Epithelial cell of proximal tubule (primary cell): ENCODE measurements around the gene DPPA2. TPM values are rescaled to one million over a fixed set of nuclear protein-coding genes. Genes with fewer than 3 reads are reported as not detected.

Source experiments
- DNase-seq: peaks from one replicate; pipeline ENCODE4 v3.0.0-alpha.2; 2011; ENCODE audit warnings: low read depth
- H3K4me3 ChIP-seq: 2 replicates; pipeline ENCODE4 v1.5.1; 2011; ENCODE audit warnings: low read depth, mild to moderate bottlenecking, low read length
- total RNA-seq: library from RNA; depleted of rRNA; stranded (reverse); fragments of >200 nt; gene quantifications from 2 replicates; pipeline ENCODE4 v1.2.3, GENCODE V29; 2015
- TF ChIP-seq, protein P1 (sequence below): conservative IDR thresholded peaks from 2 replicates; pipeline ENCODE4 v1.5.1; 2012; ENCODE audit warnings: low read depth, mild to moderate bottlenecking, low read length

DPPA2 gene
- total RNA-seq, 1 donor from 2014 or later, result not detected

DNA sequence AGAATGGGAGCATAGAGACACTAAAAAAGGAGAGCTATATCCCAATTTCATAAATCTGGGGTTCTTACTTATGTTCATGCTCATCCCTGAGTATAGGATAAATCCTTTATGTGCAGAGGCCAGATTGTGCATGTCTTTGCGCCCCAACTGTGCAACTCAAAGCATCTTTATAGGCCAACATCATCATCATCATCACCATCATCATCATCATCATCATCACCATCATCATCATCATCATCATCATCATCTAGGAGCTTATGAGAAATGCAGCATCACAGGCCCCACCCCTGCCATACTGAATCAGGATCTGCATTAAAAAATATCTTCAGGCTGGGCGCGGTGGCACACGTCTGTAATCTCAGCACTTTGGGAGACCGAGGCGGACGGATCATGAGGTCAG is 45.5 kb downstream of the DPPA2 start:
- DNase-seq, result no peak
- no peak overlapping the region for H3K4me3 ChIP-seq
- TF ChIP-seq, protein P1, sequence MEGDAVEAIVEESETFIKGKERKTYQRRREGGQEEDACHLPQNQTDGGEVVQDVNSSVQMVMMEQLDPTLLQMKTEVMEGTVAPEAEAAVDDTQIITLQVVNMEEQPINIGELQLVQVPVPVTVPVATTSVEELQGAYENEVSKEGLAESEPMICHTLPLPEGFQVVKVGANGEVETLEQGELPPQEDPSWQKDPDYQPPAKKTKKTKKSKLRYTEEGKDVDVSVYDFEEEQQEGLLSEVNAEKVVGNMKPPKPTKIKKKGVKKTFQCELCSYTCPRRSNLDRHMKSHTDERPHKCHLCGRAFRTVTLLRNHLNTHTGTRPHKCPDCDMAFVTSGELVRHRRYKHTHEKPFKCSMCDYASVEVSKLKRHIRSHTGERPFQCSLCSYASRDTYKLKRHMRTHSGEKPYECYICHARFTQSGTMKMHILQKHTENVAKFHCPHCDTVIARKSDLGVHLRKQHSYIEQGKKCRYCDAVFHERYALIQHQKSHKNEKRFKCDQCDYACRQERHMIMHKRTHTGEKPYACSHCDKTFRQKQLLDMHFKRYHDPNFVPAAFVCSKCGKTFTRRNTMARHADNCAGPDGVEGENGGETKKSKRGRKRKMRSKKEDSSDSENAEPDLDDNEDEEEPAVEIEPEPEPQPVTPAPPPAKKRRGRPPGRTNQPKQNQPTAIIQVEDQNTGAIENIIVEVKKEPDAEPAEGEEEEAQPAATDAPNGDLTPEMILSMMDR, result no peak

DNA sequence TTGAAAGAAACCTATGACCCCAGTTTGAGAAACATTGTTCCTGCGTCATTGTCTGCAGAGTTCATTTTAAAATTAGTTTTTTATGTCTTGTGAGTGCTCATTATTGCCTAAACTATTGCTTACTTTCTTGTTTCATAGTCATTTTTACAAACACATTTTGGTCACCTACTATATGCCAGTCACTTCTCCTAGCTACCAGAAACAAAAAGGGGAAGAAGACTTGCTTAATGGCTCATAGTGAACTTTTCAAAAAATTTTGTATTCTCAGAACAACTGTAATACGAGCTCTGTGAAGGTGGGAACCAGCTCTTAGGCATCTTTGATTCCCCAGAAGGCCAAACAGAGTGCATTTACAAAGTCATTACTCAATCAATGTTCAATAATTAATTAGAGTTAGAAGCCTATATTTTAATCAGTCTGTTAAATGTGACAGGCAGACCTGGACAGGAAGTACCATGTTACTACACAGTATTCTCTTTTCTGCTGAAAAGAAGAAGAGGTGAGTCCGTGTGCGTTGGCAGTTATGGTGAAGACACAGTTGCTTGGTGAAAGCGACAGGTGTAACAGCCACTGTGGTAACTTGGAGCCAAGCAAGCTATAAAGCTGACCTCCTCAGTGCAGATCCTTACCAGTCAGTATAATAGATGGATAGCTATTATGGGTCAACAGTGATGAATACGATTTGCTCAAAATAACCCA is 46.6 kb downstream of the DPPA2 start:
- H3K4me3 ChIP-seq, result no peak overlapping the region
- TF ChIP-seq, protein P1, result no peak
- no peak for DNase-seq

DNA sequence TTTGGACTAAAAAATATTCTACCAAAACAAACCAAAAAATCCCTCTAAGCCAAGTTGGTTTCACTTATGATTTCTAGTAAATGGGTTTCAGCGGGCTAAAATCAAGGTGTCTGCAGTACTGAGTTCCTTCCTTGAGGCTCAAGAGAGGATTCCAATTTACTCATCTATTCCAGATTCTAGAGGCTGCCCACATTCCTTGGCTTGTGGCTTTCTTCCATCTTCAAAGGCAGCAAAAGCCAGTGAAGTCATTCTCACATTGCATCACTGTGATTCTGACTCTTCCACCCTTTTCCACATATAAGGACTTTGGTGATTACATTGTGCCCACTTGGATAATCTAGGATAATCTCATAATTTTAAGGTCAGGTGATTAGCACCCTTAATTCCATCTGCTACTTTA is 48.1 kb downstream of the DPPA2 start:
- TF ChIP-seq, protein P1, result no peak
- no peak for DNase-seq
- no peak overlapping the region for H3K4me3 ChIP-seq

DNA sequence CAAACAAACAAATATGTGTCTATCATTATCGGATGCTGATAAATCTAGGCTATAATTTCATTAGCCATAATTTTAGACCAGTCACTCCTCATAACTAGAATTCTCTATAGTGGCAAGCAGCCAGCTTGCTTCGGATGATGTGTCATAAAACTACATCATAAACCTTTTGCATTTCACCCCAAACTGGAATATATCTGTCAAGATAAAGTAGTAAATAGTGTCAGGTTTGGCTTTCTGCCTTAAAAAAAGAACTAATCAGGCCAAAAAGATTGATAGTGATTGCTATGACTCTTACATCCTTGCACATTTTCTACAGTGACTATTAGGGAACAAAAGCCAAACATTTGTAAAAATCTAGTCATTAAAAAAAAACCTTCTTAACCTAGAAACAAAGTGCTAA is 51.0 kb downstream of the DPPA2 start:
- TF ChIP-seq, protein P1, result no peak
- DNase-seq, result no peak
- no peak overlapping the region for H3K4me3 ChIP-seq

DNA sequence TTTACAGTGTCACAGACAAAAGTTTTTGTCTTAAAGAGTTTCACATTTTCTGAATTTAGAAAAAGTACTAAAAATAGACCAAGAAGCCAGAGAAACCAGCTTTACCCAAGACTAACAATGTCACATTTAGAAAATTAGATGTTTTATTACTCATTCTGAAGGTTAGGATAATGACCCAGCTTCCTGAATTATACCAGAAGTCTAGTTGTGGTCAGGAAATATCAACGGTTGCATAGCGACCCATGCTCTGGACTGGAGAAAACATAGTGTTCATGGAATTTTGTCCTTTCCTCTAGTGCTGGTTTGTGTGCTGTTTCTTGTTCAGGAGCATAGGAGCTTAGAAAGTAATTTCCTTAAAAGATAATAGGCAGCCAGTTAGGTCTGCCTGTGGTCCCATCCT is 59.0 kb downstream of the DPPA2 start:
- DNase-seq, result peak; percentile 12
- TF ChIP-seq, protein P1, result no peak
- H3K4me3 ChIP-seq, result no peak overlapping the region

DNA sequence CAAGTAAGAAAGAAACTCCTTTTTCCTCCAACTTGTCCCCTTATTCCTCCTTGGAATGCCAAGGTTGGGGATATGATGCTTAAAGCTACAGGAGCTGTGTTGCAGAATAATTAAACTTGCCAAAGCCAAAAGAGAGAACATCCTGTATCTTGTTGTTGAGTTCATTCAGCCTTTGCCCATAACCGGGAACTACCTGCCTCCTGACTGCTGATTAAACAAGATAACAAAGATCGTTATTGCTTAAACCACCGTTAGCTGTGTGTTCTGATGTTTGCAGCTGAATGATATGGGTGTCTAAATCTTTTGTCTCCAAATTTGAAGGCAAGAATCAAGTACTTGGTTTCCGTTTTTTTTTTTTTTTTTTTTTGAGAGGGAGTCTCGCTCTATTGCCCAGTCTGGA is 61.5 kb downstream of the DPPA2 start:
- no peak for DNase-seq
- no peak overlapping the region for H3K4me3 ChIP-seq
- TF ChIP-seq, protein P1, result no peak

DNA sequence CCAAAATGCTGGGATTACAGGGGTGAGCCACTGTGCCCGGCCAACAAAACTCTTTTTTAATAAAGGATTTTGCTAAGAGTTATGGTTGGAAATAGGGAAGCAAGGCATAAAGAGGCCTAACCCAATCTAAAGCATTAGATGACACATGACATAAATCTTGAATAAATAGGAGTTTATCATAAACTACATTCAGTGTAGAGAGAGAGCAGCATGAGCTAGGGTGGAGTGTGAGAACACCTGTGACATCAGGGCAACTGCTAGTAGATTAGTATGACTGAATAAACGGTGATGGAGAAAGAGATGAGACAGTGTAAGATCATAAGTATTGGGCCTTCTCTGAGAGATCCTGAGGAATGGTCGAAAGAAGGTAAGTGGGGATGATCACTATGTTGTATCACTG is 63.7 kb downstream of the DPPA2 start:
- DNase-seq, result no peak
- H3K4me3 ChIP-seq, result no peak overlapping the region
- TF ChIP-seq, protein P1, result no peak
